ENCODE data around the gene CAPN14. TPM values are rescaled to one million over a fixed set of nuclear protein-coding genes. Genes with fewer than 3 reads are reported as not detected.

The CAPN14 gene
- total RNA-seq, 1 donor = 0.09 TPM

GRCh38 chr2:31134480-31134879 is 82.8 kb downstream of the CAPN14 start:
- DNase-seq (ENCODE audit: low read depth) = no peak
- no peak for TF ChIP-seq CTCF (IDR thresholded peaks at IDR 0.05; ENCODE audit: insufficient read depth, low read length)
- H3K4me3 ChIP-seq (ENCODE audit: low read depth, low read length) = no peak overlapping the region

- no peak for TF ChIP-seq CTCF (IDR thresholded peaks at IDR 0.05; ENCODE audit: insufficient read depth, low read length)
- DNase-seq (ENCODE audit: low read depth) = no peak
- H3K4me3 ChIP-seq (ENCODE audit: low read depth, low read length) = no peak overlapping the region
Observed at GRCh38 chr2:31132786-31133185, 84.5 kb downstream of the CAPN14 start.

DNA sequence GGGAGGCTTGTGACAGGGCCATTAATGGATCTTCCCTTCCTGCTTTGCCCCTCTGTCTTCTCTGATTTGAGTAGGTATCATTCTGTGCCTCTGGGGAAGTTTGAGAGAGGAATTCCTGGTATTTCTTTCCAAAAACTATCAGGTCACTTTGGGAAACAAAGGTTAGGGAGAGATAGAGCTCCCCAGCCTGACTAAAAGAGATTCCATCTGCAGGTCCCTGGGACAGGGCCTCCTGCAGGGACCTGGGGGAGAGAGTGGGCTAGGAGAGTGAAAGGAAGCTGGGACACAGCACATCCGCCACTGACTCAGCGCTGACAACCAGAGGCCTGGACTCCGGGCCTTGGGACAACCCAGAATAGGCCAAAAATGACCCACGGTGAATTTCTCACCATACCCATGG is 85.4 kb downstream of the CAPN14 start:
- no peak for TF ChIP-seq CTCF (IDR thresholded peaks at IDR 0.05; ENCODE audit: insufficient read depth, low read length)
- no peak for DNase-seq (ENCODE audit: low read depth)
- no peak overlapping the region for H3K4me3 ChIP-seq (ENCODE audit: low read depth, low read length)

DNA sequence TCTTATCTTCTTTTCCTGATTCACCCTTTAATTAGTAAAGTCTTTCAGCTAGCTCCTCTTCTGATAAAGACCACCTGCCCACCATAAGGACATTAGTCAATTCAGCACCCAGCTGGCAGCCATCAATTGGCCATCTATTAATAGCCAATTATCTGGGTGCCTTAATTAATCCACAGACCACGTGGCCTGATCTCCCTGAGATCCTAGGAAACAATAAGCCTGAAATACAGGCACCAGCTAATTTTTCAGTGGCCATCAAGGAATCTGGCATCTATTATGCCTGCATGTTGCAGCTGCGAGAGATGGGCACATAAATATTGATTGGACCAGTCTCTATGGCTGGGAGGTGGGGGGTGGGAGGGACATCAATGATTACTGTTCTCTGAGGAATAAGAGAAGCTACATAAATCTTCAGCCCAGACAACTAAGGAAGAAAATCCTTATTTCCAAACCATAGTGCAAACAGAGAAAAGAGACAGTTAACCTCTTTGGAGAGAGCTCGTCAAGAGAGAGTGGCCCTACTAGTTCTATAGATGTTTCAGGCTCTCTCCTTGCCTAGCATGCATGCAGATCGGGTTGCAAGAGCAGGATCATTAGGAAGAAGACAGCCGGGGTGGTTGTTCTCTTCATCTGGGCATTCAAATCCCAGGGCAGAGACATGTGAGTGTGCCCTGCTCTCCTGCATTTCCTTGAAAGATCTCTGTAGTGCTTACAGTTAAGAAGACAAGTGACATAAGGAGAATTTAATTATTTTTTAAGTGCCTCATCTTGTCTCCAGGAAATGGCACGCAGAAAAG is 87.7 kb downstream of the CAPN14 start:
- H3K4me3 ChIP-seq (ENCODE audit: low read depth, low read length) = no peak overlapping the region
- no peak for DNase-seq (ENCODE audit: low read depth)
- no peak for TF ChIP-seq CTCF (IDR thresholded peaks at IDR 0.05; ENCODE audit: insufficient read depth, low read length)

- no peak for DNase-seq (ENCODE audit: low read depth)
- no peak overlapping the region for H3K4me3 ChIP-seq (ENCODE audit: low read depth, low read length)
- no peak for TF ChIP-seq CTCF (IDR thresholded peaks at IDR 0.05; ENCODE audit: insufficient read depth, low read length)
Observed at GRCh38 chr2:31127931-31128330, 89.4 kb downstream of the CAPN14 start.

DNA sequence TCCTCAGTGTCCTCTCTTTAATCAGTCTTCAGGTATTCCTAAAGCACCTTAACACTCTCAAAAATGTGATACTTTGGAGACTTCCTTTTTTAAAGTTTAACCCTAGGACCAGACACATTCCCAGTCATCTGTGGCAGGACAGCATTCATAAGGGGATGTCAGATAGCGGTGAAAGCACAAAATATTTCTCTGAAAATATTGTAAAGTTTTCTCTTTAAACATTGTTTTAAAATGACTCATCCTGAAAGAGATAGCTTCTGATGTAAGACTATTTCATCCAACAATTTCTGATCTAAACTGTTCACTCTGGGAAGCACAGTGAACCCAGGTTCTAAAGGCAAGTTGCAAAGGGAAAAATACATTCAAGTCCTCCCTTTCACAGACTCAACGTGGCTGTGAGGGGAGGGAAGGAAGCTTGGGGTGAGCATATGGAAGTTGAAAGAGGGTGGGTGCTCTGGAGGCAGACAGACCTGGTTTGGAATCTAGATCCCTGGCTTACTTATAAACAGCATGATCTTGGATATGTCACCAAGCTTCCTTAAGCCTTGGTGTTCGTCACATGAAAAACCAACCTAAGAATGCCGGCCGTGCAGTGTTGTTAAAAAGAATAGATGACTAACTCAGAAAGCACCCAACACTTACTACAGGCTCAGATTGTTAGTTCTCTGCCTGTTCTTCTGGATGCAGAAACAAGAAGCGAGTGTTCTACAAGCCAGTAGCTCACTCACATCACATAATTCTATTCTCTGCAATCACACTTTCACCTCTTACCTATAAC is 91.2 kb downstream of the CAPN14 start:
- H3K4me3 ChIP-seq (ENCODE audit: low read depth, low read length) = no peak overlapping the region
- no peak for TF ChIP-seq CTCF (IDR thresholded peaks at IDR 0.05; ENCODE audit: insufficient read depth, low read length)
- no peak for DNase-seq (ENCODE audit: low read depth)

Measured in fibroblast of the aortic adventitia (primary cell).